MCF 10A (cell line): Measurements from ENCODE around the gene COA1. TPM values are rescaled to one million over a fixed set of nuclear protein-coding genes. Genes with fewer than 3 reads are reported as not detected.
"Not testable (repeated sequence)": the region's sequence is repeated elsewhere in the genome, so short reads cannot be mapped to it uniquely, and the experiment has no call there.

Source experiments
- Bru-seq: library from RNA; stranded (reverse); fragments of 400-500 nt; gene quantifications from one replicate; lab custom pipeline; 2021; lab: Mats Ljungman, UMichigan
- BruChase-seq, 2 experiments: library from RNA; stranded (reverse); fragments of 400-500 nt; gene quantifications; one replicate each; lab custom pipeline; 2021; lab: Mats Ljungman, UMichigan
- BruUV-seq: library from RNA; stranded (reverse); fragments of 400-500 nt; replicated peaks from 2 replicates; lab custom pipeline; 2021; lab: Mats Ljungman, UMichigan
- CTCF ChIA-PET: fragments of 300-600 bp; sonication (Branson Sonifier 250); formaldehyde crosslinking; extraction: SDS; loops from one replicate; lab custom pipeline; 2021; ENCODE audit warnings: antibody characterized with exemption, inconsistent platforms; lab: Yijun Ruan, JAX
- POLR2A ChIA-PET: fragments of 300-600, 350-650 bp; sonication (Branson Sonifier 250); formaldehyde crosslinking; extraction: SDS; loops from one replicate; lab custom pipeline; 2020; ENCODE audit warnings: antibody characterized with exemption, inconsistent platforms; lab: Yijun Ruan, JAX
- DNase-seq: peaks from one replicate; pipeline ENCODE4 v3.0.0-alpha.2; 2018; ENCODE audit not compliant: unreplicated experiment
- H3K27ac Mint-ChIP-seq: one replicate; pipeline ENCODE4 v1.8.0; 2022; ENCODE audit warnings: mild to moderate bottlenecking, low read depth, mixed read lengths; ENCODE audit not compliant: unreplicated experiment
- H3K27me3 Mint-ChIP-seq: one replicate; pipeline ENCODE4 v1.8.0; 2022; ENCODE audit warnings: mixed read lengths; ENCODE audit not compliant: insufficient read depth, unreplicated experiment
- H3K36me3 Mint-ChIP-seq: one replicate; pipeline ENCODE4 v1.8.0; 2022; ENCODE audit warnings: mild to moderate bottlenecking, moderate library complexity, mixed read lengths; ENCODE audit not compliant: insufficient read depth, unreplicated experiment
- H3K4me1 Mint-ChIP-seq: one replicate; pipeline ENCODE4 v1.8.0; 2022; ENCODE audit warnings: mixed read lengths; ENCODE audit not compliant: insufficient read depth, unreplicated experiment
- H3K4me3 Mint-ChIP-seq: one replicate; pipeline ENCODE4 v1.8.0; 2022; ENCODE audit warnings: mild to moderate bottlenecking, moderate library complexity, mixed read lengths; ENCODE audit not compliant: unreplicated experiment
- H3K9me3 Mint-ChIP-seq: one replicate; pipeline ENCODE4 v1.8.0; 2022; ENCODE audit warnings: mixed read lengths; ENCODE audit not compliant: unreplicated experiment
- intact Hi-C: fragments of 100-400 bp; cut with micrococcal nuclease; formaldehyde crosslinking; loops from 2 replicates; pipeline ENCODE4 v1.14.1; 2022
- long read RNA-seq: library from polyadenylated mRNA; stranded (forward); transcript quantifications from one replicate; pipeline ENCODE4 v2.0.0, GENCODE V29; 2022
- total RNA-seq: library from RNA; stranded (reverse); gene quantifications from 2 replicates; pipeline ENCODE4 v1.2.3, GENCODE V29; 2022
- TF ChIP-seq, protein P1 (sequence below): fragments of 200-600 bp; IDR thresholded peaks from one replicate; pipeline ENCODE4 v1.8.0; 2022; ENCODE audit warnings: antibody characterized with exemption, mild to moderate bottlenecking; ENCODE audit not compliant: unreplicated experiment

The COA1 gene, protein sequence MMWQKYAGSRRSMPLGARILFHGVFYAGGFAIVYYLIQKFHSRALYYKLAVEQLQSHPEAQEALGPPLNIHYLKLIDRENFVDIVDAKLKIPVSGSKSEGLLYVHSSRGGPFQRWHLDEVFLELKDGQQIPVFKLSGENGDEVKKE
- total RNA-seq (65.5 and 68.5 TPM in 2 replicates), Bru-seq, nascent RNA (percentile 87 among the genes with signal in this experiment), BruChase-seq, experiment 1, labeled RNA remaining after a 6-hour chase (percentile 81 among the genes with signal in this experiment), BruChase-seq, experiment 2, labeled RNA remaining after a 2-hour chase (percentile 87 among the genes with signal in this experiment)
- long read RNA-seq, transcript COA1-202 (7 exons, 1,085 nt), result minor isoform, 5 of 72 reads
- long read RNA-seq, transcript COA1-201 (6 exons, 927 nt), result major isoform, 15 of 72 reads
- long read RNA-seq, partial matches to known transcripts, result 26 of 72 reads
- long read RNA-seq, other reads (novel, unspliced or antisense), result 23 of 72 reads

DNA sequence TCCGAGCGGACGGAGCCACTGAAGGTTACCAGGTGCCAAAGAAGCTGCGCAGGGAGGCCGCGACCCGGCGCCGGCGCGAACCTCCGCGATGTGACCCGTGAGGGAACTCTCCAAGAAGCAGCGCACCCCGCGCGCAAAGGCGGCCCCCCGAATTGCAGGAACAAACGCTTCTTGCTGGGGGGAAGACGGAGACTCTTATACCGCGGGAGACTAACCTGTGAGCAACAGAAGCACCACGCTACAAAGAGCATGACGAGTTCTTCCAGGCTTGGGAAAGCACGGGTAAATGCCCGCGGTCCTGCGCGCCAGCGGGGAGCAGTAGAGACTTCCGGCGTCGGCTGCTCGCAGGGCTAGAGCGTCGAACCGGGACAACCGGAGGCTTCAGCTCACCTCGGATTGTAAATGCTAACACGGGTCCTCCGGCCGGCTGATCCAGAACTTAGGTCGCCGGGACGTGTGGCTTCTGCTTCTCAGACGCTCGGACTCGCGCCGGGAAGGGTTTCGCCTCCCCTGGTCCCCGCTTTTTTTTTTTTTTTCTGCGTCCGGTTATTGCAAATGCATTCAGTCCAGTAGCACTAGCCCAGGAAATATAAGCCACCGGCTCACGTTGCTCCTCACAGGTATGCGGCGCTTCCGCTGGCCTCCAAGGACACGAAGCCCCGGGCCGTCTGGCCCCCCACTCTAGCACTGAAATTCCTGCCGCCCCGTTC is at the start of gene COA1:
Gene COA1, minus strand, starts transcription at position 310 of the 710 bp plus-strand sequence. CDS start 80,909 bp downstream, outside the sequence.
- intact Hi-C loops, result loop anchor here (1.0 to 5.0 kb wide), 4 partner anchors 35 to 145 kb away; no protein-coding TSS in a partner anchor
- Mint-ChIP-seq H3K36me3 (peaks cover 5% of the 10 kb centered on the region), H3K4me3 (peak within 1 kb of the TSS; percentile 87), H3K9me3 (peaks cover 7% of the 10 kb centered on the region), H3K4me1 (peaks cover 4% of the 10 kb centered on the region), H3K27ac (peak within 1 kb of the TSS; percentile 77), H3K27me3 (no peaks in the 10 kb centered on the region)
- TF ChIP-seq, protein P1, sequence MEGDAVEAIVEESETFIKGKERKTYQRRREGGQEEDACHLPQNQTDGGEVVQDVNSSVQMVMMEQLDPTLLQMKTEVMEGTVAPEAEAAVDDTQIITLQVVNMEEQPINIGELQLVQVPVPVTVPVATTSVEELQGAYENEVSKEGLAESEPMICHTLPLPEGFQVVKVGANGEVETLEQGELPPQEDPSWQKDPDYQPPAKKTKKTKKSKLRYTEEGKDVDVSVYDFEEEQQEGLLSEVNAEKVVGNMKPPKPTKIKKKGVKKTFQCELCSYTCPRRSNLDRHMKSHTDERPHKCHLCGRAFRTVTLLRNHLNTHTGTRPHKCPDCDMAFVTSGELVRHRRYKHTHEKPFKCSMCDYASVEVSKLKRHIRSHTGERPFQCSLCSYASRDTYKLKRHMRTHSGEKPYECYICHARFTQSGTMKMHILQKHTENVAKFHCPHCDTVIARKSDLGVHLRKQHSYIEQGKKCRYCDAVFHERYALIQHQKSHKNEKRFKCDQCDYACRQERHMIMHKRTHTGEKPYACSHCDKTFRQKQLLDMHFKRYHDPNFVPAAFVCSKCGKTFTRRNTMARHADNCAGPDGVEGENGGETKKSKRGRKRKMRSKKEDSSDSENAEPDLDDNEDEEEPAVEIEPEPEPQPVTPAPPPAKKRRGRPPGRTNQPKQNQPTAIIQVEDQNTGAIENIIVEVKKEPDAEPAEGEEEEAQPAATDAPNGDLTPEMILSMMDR, result no peak
- POLR2A ChIA-PET, result interaction anchor here (0.6 to 5.3 kb wide), 35 partner anchors 11 to 797 kb away, joined by 3 to 188 read pairs (median 4); partner anchors contain the start of genes BLVRA, MRPL32, MRPS24 and PSMA2
- BruUV-seq, result no TSS peak
- DNase-seq, result peak; percentile 89
- CTCF ChIA-PET, result interaction anchor here (0.8 to 4.2 kb wide), 9 partner anchors 29 to 275 kb away, joined by 3 to 26 read pairs (median 4); partner anchors contain the start of gene STK17A

DNA sequence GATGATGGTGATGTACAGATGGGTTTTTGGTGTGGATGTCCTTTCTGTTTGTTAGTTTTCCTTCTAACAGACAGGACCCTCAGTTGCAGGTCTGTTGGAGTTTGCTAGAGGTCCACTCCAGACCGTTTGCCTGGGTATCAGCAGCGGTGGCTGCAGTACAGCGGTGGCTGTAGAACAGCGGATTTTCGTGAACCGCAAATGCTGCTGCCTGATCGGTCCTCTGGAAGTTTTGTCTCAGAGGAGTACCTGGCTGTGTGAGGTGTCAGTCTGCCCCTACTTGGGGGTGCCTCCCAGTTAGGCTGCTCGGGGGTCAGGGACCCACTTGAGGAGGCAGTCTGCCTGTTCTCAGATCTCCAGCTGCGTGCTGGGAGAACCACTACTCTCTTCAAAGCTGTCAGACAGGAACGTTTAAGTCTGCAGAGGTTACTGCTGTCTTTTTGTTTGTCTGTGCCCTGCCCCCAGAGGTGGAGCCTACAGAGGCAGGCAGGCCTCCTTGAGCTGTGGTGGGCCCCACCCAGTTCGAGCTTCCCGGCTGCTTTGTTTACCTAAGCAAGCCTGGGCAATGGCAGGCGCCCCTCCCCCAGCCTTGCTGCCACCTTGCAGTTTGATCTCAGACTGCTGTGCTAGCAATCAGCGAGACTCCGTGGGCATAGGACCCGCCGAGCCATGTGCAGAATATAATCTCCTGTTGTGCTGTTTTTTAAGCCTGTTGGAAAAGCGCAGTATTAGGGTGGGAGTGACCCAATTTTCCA is 49.1 kb upstream of the COA1 start:
- DNase-seq, H3K27me3 Mint-ChIP-seq, H3K9me3 Mint-ChIP-seq, intact Hi-C loops, BruUV-seq: not testable (repeated sequence)
- Mint-ChIP-seq H3K27ac (peak overlapping the region; percentile 90), H3K36me3 (peaks cover 12% of the 10 kb centered on the region), H3K4me1 (peaks cover 18% of the 10 kb centered on the region), H3K4me3 (peak overlapping the region; percentile 72)
- ChIA-PET POLR2A (interaction anchor here (0.6 to 3.5 kb wide), 16 partner anchors 9 to 196 kb away, joined by 3 to 132 read pairs (median 4); partner anchors contain the start of genes BLVRA, COA1 and STK17A), CTCF (interaction anchor here (0.7 to 1.7 kb wide), 3 partner anchors 14 to 196 kb away, joined by 3 to 7 read pairs (median 4); partner anchors contain the start of gene STK17A)

DNA sequence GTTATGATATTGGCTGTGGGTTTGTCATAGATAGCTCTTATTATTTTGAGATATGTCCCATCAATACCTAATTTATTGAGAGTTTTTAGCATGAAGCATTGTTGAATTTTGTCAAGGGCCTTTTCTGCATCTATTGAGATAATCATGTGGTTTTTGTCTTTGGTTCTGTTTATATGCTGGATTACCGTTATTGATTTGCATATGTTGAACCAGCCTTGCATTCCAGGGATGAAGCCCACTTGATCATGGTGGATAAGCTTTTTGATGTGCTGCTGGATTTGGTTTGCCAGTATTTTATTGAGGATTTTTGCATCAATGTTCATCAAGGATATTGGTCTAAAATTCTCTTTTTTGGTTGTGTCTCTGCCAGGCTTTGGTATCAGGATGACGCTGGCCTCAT is 45.9 kb upstream of the COA1 start:
- peaks cover 18% of the 10 kb centered on the region for H3K36me3 Mint-ChIP-seq
- H3K9me3 Mint-ChIP-seq, intact Hi-C loops, H3K4me3 Mint-ChIP-seq, BruUV-seq, DNase-seq, H3K27ac Mint-ChIP-seq, CTCF ChIA-PET, H3K27me3 Mint-ChIP-seq, H3K4me1 Mint-ChIP-seq: not testable (repeated sequence)
- POLR2A ChIA-PET, result interaction anchor here (2.0 kb wide), 1 partner anchor 11 kb away, joined by 9 read pairs; no protein-coding TSS in a partner anchor

DNA sequence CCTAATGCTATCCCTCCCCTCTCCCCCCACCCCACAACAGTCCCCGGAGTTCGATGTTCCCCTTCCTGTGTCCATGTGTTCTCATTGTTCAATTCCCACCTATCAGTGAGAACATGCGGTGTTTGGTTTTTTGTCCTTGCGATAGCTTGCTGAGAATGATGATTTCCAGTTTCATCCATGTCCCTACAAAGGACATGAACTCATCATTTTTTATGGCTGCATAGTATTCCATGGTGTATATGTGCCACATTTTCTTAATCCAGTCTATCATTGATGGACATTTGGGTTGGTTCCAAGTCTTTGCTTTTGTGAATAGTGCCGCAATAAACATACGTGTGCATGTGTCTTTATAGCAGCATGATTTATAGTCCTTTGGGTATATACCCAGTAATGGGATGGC is 43.9 kb upstream of the COA1 start:
- CTCF ChIA-PET, H3K9me3 Mint-ChIP-seq, H3K27ac Mint-ChIP-seq, H3K4me1 Mint-ChIP-seq, H3K27me3 Mint-ChIP-seq, intact Hi-C loops, DNase-seq, H3K4me3 Mint-ChIP-seq, POLR2A ChIA-PET, BruUV-seq: not testable (repeated sequence)
- peaks cover 10% of the 10 kb centered on the region for H3K36me3 Mint-ChIP-seq
